HG03175 (cell line): Measurements from ENCODE around the gene FCHSD2.
"Not testable (repeated sequence)": the region's sequence is repeated elsewhere in the genome, so short reads cannot be mapped to it uniquely, and the experiment has no call there.

Source experiments
- ATAC-seq: cut with Tn5 transposase; IDR thresholded peaks from one replicate; pipeline ENCODE4 v1.9.1; 2021; ENCODE audit warnings: mild to moderate bottlenecking, moderate library complexity; ENCODE audit not compliant: unreplicated experiment

Gene FCHSD2

DNA sequence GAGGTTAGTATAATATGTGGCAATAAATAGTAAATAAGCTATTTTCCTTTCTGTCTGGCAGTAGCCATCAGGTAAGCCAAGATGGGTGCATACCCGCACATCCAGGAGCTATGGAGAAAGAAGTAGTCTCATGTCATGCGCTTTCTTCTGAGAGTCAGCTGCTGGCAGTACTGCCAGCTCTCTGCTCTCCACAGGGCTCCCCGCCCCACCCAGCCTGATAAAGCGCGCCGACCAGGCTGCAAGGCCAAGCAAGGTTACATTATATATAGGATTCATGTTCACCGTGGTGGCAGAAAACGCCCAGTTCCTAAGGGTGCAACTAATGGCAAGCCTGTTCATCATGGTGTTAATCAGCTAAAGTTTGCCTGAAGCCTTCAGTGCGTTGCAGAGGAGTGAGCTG lies 201.7 kb downstream of the FCHSD2 start:
- ATAC-seq = no peak

DNA sequence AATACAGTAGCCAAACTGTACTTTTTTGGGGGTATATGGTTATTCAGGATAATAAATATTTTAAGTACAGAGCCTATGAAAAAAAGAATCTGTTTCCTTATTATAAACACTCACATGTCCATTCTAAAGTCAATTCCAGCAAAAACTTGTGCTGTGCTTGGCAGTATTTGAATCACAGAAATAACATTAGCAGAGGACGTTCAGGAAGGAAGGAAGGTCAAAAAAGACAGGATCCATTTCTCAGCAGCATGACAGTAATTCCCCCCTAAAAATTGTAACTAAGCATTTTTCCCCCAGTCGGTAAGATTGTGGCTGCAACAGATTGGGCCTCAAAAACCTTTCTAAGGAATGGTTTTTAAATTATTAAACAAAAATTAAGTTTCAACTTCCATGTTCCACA lies 203.1 kb downstream of the FCHSD2 start:
- no peak for ATAC-seq

DNA sequence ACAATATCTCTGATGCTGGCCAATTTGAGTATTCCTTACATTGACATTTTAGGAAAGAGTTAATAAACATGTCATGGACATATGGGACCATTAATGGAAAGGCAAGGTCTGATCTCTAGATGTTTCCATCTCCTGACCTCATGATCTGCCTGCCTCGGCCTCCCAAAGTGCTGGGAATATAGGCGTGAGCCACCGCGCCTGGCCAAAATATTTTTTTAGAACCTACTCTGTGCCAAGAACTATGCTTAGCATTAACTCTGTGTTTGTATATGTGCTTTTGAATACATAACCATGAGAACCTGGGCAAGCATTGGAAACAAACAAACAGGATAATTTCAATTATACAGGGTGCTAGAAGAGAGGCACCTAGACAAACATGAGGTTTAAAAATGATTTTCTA lies 204.7 kb downstream of the FCHSD2 start:
- ATAC-seq = no peak

DNA sequence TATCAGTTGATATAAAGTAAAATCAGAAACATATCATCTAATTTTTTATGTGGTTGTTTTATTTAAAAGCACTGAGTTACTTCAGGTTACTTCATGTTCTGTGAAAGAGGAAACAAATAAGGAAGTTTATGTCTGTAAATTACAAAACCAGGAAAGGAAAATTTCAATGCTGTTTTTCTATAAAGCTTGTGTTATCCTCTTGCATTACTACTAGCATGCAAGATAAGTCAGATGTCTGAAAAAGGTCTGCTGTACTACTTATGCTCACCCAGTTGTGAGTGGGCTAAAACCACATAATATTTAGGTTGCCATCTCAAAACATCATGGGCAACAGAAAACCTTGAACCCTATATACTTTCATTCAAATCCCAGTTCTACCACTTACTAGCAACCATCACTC lies 206.4 kb downstream of the FCHSD2 start:
- no peak for ATAC-seq

DNA sequence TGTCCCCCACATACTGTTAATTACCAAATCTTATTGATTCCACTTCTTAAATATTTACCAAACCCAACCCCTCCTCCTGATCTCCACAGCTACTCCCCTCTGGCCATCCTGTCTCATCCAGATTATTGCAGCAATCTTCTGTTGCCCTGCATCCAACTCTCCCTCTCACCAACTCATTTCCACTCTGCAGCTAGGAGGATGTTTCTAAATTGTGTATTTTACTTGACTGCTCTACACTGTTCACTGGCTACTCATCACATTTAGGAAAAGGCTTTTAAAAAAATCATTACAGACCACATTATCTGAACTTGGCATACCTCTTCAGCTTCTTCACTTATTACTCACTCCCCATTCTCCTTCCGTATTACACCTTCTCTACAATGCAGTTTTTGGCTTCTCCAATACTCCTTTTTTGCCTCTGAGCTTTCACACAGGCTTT lies 210.0 kb downstream of the FCHSD2 start:
- ATAC-seq = no peak

DNA sequence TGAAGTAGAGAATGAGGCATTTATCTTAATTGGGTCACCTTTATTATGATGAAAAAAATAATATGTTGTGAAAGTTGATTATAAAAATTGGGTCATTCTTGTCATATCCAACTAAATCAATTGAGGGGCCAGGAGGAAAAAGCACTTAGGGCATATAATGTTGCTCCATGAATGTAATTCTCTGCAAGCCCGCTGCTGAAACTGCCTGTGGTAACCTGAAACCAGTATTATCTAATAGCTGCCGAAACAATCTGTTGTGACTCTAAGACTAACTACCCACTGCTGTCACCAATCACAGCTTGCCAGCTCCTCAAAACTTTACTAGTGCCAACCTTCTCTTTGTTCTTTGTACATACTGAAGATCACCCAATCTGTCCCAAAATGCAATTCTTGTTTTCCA lies 212.1 kb downstream of the FCHSD2 start:
- no peak for ATAC-seq

DNA sequence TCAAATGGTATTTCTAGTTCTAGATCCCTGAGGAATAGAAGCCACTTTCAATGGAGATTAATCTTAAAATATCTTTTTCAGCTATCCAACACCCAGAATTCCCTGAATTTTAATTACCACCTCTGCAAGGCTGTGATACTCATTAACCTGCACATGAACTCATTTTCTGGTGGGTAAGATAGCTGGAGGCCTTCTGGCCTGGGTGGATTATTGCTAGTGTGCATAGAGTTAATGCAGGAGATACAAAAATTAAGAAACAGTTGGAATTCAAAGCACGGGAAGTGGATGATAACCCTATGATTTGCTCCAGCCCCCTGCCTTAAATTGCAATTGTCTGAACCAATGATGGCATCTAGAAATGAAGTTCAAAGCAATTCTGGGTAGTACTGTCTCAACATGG lies 212.9 kb downstream of the FCHSD2 start:
- ATAC-seq = no peak

DNA sequence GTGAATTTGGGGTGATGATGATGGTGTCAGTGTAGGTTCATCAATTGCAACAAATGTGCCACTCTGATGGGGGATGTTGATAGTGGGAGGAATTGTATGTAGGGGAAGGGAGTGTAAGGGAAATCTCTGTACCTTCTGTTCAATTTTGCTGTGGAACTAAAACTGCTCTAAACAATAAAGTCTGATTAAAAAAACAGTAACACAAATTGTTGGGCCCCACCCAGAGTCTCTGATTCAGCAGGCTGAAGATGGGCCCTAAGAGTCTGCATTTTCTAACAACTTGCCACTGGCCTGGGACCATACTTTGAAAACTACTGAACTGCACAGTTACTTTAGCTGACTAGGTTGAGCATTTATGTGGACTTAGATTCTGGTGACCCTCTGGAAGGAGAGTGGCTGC lies 214.7 kb downstream of the FCHSD2 start:
- no peak for ATAC-seq

DNA sequence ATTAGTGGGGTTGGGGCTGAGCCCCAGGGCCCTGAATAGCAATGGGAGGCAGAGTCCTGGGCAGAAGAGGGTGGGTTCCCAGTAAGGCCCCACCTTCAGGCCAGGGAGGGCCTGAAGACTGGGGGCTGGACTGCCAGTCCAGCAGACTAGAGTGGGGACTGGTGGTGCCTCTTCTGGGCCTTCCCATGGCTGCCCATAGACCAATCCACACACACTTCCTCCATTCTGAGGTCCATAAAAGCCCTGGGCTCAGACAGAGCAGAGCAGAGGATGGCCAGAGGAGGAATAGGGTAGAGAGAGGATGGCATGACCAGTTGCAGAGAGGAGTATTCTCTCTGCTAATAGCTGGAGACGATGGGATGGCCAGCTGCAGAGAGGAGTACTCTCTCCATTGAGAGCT lies 216.0 kb downstream of the FCHSD2 start:
- no peak for ATAC-seq

DNA sequence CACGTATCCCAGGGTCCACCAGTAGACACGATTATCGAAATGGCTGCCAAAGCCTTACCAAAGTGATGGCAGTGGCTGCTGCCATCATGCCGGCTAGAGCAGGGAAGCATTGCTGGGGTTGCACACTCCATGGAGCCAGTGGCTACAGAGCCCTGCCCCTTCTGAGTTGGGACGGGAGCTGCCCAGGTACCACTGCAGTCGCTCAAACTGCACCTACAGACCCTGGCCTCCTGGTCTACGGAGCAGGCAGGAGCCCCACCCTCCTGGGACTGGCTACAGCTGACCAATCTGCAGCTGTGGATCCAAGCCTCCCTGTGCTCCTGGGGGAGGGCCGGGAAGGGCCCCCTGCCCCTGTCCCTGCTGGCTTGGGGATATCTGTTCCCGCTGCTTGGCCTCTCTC lies 216.5 kb downstream of the FCHSD2 start:
- ATAC-seq = no peak

DNA sequence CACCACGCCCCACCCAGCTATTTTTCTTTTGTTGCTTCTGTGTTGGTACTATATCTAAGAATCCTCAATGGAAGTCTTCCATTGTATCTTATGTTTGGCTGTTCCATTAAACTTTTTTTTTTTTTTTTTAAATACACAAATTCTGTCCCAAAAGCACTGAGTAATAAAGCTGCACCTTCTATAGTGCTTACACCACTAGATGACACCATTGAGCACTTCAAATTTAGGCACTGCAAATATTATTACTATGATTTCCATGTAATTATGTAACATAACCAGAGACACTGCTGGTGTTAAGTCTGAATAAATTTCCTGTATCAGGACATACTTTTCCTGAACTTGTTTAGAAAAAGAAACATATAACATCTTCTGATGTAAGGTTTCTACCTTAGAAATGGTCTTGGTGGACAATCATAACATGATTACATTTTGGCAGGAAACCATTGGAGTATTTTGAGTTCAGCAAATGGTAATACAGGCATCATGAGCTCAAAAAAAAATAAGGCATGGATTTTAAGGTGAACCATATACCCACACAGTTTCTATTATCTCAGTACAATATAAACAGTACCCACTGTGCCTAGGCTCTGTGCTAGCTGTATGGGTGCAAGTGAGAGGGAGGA lies 217.4 kb downstream of the FCHSD2 start:
- ATAC-seq = no peak

DNA sequence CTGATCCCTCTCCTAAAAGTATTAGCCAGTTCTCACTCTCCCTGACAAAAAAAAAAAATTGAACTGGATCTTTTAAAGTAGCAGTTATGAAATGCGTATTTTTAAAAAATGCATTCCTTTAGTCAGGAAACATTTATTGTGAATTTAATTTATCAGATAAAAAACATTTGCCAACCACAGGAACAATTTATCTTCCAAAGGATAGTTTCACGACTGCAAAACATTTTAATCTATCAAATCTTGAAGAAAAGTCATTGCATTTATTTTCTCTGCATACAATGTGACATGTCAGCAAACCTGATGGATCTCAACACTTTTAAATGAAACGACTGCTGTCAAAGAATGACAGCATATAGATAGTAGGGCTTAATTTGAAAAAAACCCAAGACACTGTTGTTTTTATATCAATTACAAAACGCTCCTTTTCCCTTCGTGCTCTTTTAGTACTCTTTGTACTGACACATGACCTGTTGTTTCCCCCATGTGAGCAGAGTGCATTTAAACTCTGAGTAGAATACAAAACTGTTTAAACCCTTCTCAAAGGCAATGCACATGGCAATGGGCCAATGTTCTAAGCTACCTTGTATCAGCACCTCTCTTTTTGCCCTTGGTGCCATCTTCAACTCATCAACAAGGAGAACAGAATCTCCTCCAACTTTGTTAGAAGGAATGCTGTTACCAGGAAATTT lies 220.9 kb downstream of the FCHSD2 start:
- no peak for ATAC-seq

DNA sequence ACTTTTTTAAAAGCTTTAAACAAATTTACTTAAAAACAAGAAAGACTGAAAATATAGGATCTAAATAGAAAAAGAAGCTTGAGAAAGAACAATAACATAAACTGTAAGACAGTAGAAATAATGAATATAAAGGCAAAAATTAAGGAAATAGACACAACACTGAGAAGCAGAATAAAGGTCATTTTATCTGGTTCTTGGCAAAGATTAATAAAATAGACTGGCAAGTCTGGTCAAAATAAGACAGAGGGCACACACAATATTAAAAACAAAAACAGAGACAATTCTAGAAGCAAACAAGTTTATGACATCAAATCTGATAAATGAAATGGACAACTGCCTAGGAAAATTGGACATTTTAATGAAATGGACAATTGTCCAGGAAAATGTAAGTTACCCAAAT lies 222.1 kb downstream of the FCHSD2 start:
- ATAC-seq = no peak

DNA sequence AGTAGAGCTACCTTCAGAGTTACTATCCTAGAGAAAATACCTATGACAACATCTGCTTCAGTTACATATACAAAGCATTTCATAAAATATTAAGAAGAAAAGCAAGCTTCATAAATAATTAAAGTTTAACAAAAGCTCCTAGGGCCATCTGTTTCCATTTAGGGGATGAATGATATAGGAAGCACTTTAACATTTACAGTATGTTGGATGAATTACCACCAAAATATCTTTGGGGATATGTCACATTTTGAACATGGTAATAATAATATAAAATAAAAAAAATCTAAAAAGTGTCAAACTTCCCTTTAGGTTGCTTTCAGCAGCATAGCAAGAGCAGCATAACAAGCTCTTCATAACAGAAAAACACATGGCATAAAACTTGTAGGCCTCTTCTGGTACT lies 223.3 kb downstream of the FCHSD2 start:
- no peak for ATAC-seq

DNA sequence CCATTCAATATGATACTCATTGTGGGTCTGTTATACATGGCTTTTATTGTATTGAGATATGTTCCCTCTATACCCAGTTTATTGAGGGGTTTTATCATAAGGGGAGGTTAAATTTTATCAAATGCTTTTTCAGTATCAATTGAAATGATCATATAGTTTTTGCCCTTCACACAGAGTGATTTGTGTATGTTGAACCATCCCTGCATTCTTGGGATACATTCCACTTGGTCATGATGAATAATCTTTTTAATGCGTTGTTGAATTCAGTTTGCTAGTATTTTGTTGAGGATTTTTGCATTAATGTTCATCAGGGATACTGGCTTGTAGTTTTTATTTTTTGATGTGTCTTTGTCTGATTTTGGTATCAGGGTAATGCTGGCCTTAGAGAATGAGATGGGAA lies 229.9 kb downstream of the FCHSD2 start:
- no peak for ATAC-seq

DNA sequence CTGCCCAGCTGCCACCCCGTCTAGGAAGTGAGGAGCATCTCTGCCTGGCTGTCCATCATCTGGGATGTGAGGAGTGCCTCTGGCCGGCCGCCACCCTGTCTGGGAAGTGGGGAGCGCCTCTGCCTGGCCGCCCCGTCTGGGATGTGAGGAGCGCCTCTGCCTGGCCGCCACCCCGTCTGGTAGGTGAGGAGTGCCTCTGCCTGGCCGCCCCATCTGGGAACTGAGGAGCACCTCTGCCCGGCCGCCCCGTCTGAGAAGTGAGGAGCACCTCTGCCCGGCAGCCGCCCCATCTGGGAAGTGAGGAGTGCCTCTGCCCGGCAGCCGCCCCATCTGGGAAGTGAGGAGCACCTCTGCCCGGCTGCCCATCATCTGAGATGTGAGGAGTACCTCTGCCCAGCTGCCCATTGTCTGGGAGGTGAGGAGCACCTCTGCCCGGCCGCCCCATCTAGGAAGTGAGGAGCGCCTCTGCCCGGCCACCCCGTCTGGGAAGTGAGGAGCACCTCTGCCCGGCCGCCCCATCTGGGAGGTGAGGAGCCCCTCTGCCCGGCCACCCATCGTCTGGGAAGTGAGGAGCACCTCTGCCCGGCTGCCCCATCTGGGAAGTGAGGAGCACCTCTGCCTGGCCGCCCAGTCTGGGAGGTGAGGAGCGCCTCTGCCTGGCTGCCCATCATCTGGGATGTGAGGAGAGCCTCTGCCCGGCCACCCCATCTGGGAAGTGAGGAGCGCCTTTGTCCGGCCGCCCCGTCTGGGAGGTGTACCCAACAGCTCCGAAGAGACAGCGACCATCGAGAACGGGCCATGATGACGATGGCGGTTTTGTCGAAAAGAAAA lies 232.3 kb downstream of the FCHSD2 start:
- not testable (repeated sequence) for ATAC-seq

DNA sequence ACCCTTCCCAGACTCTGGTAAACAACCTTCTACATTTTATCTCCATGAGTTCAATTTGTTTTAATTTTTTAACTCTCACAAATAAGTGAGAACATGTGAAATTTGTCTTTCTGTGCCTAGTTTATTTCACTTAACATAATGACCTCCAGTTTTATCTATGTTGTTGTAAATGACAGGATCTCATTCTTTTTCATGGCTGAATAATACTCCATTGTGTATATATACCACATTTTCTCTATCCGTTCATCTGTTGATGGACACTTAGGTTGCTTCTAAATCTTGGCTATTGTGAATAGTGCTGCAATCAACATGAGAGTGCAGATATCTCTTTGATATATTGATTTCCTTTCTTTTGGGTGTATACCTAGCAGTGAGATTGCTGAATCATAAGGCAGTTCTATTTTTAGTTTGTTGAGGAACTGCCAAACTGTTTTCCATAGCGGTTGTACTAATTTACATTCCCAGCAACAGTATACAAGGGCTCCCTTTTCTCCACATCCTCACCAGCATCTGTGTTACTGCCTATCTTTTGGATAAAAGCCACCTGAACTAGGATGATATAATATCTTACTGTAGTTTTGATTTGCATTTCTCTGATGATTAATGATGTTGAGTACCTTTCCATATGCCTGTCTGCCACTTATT lies 234.0 kb downstream of the FCHSD2 start:
- no peak for ATAC-seq

DNA sequence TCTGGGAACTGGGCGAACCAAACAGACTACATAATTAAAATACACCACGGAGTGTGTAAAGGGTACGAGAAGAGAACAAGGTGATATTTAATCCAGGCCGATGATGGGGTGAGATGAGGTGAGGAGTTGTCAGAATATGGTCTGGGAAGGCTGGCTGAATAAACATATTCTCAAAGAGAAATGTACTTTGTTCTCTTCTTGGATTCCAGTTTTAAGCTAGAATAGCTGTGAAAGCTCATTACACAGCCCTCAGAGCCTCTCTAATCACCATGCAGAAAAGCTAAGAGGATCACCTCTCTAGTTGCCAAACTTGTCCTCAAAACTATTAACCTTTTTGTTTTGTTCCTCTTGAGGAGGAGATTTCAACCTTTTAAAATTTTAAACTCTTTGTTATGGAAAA lies 238.1 kb downstream of the FCHSD2 start:
- no peak for ATAC-seq

DNA sequence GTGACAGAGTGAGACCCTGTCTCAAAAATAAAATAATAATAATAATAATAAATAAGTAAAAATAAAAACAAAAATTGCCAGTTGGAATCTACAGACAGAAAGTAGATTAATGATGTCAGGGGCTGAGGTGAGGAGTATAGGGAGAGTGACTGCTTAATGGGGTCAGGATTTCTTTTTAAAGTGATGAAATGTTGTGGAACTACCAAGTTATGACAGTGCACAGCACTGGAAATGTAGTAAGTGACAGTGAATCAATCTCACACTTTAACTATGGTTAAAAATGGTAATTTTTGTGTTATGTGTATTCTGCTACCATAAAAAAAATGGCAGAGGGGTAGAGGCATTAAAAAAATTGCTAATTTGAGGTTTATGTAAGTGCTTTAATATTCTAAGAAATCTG lies 240.7 kb downstream of the FCHSD2 start:
- no peak for ATAC-seq

DNA sequence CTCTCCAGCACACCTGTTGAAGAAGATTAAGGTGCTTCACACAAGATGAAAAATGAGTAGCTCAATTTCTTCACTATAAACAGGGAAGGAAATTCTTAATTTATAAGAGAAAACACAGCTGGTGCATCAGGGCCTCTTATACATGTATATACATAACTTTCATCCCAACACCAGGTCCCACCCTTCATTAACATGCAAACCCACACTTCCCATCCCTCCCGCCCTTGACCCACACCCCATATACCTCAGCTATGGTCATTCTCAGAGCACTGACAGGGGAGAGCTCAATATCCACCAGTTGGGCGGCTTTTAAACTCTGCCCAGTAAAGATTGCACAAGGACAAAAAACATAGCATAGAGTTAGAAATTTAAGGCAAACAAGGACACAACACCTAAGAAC lies 242.1 kb downstream of the FCHSD2 start:
- no peak for ATAC-seq

DNA sequence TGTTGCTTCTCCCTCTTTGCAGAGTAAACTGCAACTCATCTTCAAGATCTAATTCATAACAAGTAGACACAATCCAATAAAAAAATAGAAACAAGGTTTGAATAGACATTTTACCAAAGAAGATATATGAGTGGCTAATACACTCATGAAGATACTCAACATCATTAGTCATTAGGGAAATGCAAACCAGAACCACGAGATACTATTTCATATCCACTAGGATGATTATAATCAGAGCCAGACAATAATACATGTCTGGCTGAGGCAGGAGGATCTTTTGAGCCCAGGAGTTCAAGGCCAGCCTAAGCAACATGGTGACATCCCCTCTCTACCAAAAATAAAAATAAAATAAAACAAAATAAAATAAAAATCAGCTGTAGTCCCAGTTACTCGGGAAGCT lies 242.9 kb downstream of the FCHSD2 start:
- no peak for ATAC-seq

DNA sequence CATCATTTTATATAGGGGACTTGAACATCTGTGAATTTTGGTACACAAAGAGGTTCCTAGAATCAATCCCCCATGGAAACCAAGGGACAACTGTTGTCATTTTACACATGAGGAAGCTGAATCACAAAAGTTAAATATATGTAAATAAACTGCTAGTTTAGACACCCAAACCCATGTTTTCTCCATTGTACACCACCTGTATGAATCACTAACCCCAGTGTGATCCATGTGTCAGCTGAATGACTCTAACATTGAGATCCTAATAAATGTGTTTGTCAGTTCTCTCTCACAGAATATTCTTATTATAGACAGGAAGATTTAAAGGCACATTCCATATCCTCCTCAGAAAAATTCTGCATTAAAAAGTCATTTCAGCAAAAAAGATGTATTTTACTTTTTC lies 244.6 kb downstream of the FCHSD2 start:
- ATAC-seq = no peak
